Uterus (tissue), 4 donors: ENCODE results near the gene BBS9. TPM values are rescaled to one million over a fixed set of nuclear protein-coding genes. Genes with fewer than 3 reads are reported as not detected.
"Not testable (repeated sequence)": the region's sequence is repeated elsewhere in the genome, so short reads cannot be mapped to it uniquely, and the experiment has no call there.

Source experiments
- DNase-seq, 2 donors: peaks; one replicate each; pipeline ENCODE4 v3.0.0-alpha.2; 2019 to 2020
- H3K27ac ChIP-seq, 2 donors: fragments of 200-600 bp; sonication (generic); 1 replicate in 1 of 2; 2 replicates in 1 of 2; pipeline ENCODE4 v1.5.1; 2016 to 2018
- H3K27me3 ChIP-seq, 2 donors: fragments of 200-600 bp; sonication (generic); one replicate each; pipeline ENCODE4 v1.5.1; 2018 to 2019; ENCODE audit warnings: control low read depth in 1 of 2
- H3K36me3 ChIP-seq, 2 donors: fragments of 200-600 bp; sonication (generic); one replicate each; pipeline ENCODE4 v1.5.1; 2019; ENCODE audit warnings: control low read depth in 1 of 2
- H3K4me1 ChIP-seq, 2 donors: fragments of 200-600 bp; sonication (generic); one replicate each; pipeline ENCODE4 v1.5.1; 2018 to 2019; ENCODE audit warnings: control low read depth in 1 of 2
- H3K4me3 ChIP-seq, 2 donors: fragments of 200-600 bp; sonication (generic); 1 replicate in 1 of 2; 2 replicates in 1 of 2; pipeline ENCODE4 v1.5.1; 2018 to 2019; ENCODE audit warnings: mild to moderate bottlenecking in 1 of 2
- H3K9me3 ChIP-seq, 2 donors: fragments of 200-600 bp; sonication (generic); one replicate each; pipeline ENCODE4 v1.5.1; 2019; ENCODE audit warnings: control low read depth in 1 of 2
- POLR2A ChIP-seq, 2 donors: fragments of 450-650 bp; IDR thresholded peaks; one replicate each; pipeline ENCODE4 v1.6.1; 2016; ENCODE audit warnings: antibody characterized with exemption in 2 of 2, mild to moderate bottlenecking in 1 of 2, moderate library complexity in 1 of 2
- intact Hi-C: fragments of 100-400 bp; cut with DNase I; formaldehyde crosslinking; loops from one replicate; pipeline ENCODE4 v1.15.1; 2023; ENCODE audit warnings: low total_unique reads
- total RNA-seq, 4 donors: library from RNA; depleted of rRNA in 3 of 4; stranded (reverse); fragments of >200 nt in 3 of 4; gene quantifications; one replicate each; pipeline versions ENCODE4 v1.1.0 to v1.2.4, GENCODE V29; 2014 to 2023
- TF ChIP-seq, protein P1 (sequence below), 4 experiments: fragments of 200-600 bp in 2 of 4; fragments of 450-650 bp in 2 of 4; sonication (generic) in 2 of 4; IDR thresholded peaks; one replicate each; pipeline ENCODE4 v1.5.1; 2016 to 2019; ENCODE audit warnings: antibody characterized with exemption in 4 of 4, mild to moderate bottlenecking in 2 of 4, moderate library complexity in 1 of 4
- donor health status: DM: yes; HTN: yes; CAD: no.

BBS9 gene
- total RNA-seq, 4 donors from 2014 or later: 24.1 to 77.4 (median 39.4) TPM

DNA sequence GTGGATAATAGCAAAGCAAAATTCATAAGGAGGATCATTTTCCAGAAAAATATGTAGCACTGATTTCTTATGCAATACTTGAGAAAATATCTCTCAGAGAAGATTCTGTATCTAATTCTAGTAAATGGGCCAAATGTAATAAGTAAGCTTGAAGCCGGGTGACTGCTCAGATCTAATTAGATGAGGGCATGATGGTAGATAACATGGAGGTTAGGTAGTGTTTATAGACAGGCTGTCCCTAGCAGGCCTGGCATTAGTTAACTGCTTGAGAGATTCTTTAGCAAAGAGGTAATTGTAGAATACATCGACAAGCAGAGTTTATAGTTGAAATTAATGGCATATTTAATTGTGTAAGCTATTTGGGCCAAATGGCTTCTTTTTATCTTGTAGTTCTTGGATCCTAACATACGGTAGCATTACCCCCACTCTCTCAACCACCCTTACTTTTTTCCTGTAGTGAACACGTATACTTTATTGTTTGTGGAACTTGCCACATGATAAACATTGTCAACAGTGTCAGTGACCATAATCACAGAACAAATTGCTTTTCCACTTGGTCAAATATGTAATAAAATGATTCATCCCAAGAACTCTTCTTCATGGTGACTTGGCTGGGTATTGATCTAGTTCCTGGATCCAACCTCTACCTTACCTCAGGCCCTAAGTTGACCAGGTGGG lies 343.1 kb downstream of the BBS9 start:
- H3K36me3 ChIP-seq: no peaks in the 10 kb centered on the region
- intact Hi-C loops: no loop called here
- no peaks in the 10 kb centered on the region for H3K9me3 ChIP-seq
- no peak overlapping the region for H3K27ac ChIP-seq
- no peak overlapping the region for H3K4me3 ChIP-seq
- H3K4me1 ChIP-seq: no peaks in the 10 kb centered on the region
- H3K27me3 ChIP-seq: no peaks in the 10 kb centered on the region
- no peak for TF ChIP-seq POLR2A (IDR thresholded peaks at IDR 0.05)
- TF ChIP-seq, protein P1, sequence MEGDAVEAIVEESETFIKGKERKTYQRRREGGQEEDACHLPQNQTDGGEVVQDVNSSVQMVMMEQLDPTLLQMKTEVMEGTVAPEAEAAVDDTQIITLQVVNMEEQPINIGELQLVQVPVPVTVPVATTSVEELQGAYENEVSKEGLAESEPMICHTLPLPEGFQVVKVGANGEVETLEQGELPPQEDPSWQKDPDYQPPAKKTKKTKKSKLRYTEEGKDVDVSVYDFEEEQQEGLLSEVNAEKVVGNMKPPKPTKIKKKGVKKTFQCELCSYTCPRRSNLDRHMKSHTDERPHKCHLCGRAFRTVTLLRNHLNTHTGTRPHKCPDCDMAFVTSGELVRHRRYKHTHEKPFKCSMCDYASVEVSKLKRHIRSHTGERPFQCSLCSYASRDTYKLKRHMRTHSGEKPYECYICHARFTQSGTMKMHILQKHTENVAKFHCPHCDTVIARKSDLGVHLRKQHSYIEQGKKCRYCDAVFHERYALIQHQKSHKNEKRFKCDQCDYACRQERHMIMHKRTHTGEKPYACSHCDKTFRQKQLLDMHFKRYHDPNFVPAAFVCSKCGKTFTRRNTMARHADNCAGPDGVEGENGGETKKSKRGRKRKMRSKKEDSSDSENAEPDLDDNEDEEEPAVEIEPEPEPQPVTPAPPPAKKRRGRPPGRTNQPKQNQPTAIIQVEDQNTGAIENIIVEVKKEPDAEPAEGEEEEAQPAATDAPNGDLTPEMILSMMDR (IDR thresholded peaks at IDR 0.05): no peak
- DNase-seq: no peak

GRCh38 chr7:33477719-33478480 lies 348.5 kb downstream of the BBS9 start:
- Histone ChIP-seq H3K27ac (no peak overlapping the region), H3K4me1 (no peaks in the 10 kb centered on the region), H3K36me3 (no peaks in the 10 kb centered on the region), H3K4me3 (no peak overlapping the region), H3K27me3 (no peaks in the 10 kb centered on the region), H3K9me3 (no peaks in the 10 kb centered on the region)
- intact Hi-C loops: no loop called here
- TF ChIP-seq POLR2A (IDR thresholded peaks at IDR 0.05): no peak
- TF ChIP-seq, protein P1 (IDR thresholded peaks at IDR 0.05): no peak
- DNase-seq: no peak

- H3K4me3 ChIP-seq, H3K4me1 ChIP-seq, H3K27ac ChIP-seq, intact Hi-C loops, H3K36me3 ChIP-seq, H3K9me3 ChIP-seq, DNase-seq, H3K27me3 ChIP-seq: not testable (repeated sequence)
Measured at GRCh38 chr7:33484476-33484875, 355.1 kb downstream of the BBS9 start.

DNA sequence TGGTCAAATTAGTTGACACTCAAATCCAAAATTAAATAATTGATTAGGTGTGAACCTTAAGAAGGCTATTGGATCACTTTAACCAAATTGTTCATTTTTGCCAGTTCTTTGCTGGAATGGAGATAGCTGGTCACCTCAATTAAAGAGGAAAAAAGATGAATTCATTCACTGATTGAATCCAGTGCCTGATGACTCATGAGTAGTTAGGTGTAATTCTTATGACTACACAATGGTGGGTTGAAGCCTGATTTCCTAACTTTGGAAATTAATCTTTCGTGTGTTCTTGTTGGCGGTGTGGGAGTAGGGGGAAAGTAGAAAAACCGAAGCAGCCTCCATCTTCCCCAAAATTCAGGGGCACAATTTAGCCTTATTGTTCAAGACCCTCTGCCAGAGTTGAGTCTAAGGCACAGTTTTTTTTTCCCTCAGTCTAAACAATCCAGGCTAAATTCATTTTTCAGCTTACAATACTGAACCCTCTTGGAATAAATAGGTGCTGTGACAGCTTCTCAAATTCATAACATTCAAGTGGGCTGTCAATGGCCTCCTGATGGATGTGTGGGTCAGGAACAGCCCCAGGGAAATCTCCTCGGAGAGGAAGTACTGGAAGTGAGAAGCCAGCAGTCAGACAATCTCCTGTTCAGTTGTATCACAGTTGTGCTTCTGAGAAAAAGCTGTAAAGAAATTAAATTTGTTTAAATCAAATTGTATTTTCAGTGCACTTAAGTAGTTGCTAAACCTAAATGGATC lies 356.6 kb downstream of the BBS9 start:
- H3K9me3 ChIP-seq: no peaks in the 10 kb centered on the region
- intact Hi-C loops: no loop called here
- TF ChIP-seq, protein P1 (IDR thresholded peaks at IDR 0.05): no peak
- TF ChIP-seq POLR2A (IDR thresholded peaks at IDR 0.05): no peak
- no peaks in the 10 kb centered on the region for H3K36me3 ChIP-seq
- H3K4me1 ChIP-seq: no peaks in the 10 kb centered on the region
- DNase-seq: no peak
- no peak overlapping the region for H3K4me3 ChIP-seq
- no peak overlapping the region for H3K27ac ChIP-seq
- no peaks in the 10 kb centered on the region for H3K27me3 ChIP-seq

GRCh38 chr7:33486633-33487032 lies 357.3 kb downstream of the BBS9 start:
- H3K4me3 ChIP-seq: no peak overlapping the region
- DNase-seq: no peak
- H3K9me3 ChIP-seq: no peaks in the 10 kb centered on the region
- intact Hi-C loops: no loop called here
- no peaks in the 10 kb centered on the region for H3K4me1 ChIP-seq
- TF ChIP-seq POLR2A (IDR thresholded peaks at IDR 0.05): no peak
- TF ChIP-seq, protein P1 (IDR thresholded peaks at IDR 0.05): no peak
- no peaks in the 10 kb centered on the region for H3K36me3 ChIP-seq
- no peak overlapping the region for H3K27ac ChIP-seq
- no peaks in the 10 kb centered on the region for H3K27me3 ChIP-seq
